AG09309 (cell line): Measurements from ENCODE around the gene PTN.
"Not testable (repeated sequence)": the region's sequence is repeated elsewhere in the genome, so short reads cannot be mapped to it uniquely, and the experiment has no call there.

Source experiments
- DNase-seq: peaks from one replicate; pipeline ENCODE4 v3.0.0-alpha.2; 2010; ENCODE audit warnings: low read depth
- H3K4me3 ChIP-seq: 2 replicates; pipeline ENCODE4 v1.5.1; 2011; ENCODE audit warnings: mild to moderate bottlenecking, low read depth, low read length, moderate library complexity; ENCODE audit not compliant: control insufficient read depth
- CTCF ChIP-seq: IDR thresholded peaks from 2 replicates; pipeline ENCODE4 v1.5.1; 2011; ENCODE audit warnings: mild to moderate bottlenecking, low read depth, low read length, inconsistent platforms; ENCODE audit not compliant: insufficient read depth, control insufficient read depth; ENCODE audit errors: missing control alignments

PTN gene

GRCh38 chr7:137254766-137255165 lies 88.8 kb downstream of the PTN start:
- no peak for DNase-seq
- no peak for TF ChIP-seq CTCF

GRCh38 chr7:137245890-137246289 lies 97.6 kb downstream of the PTN start:
- TF ChIP-seq CTCF = no peak
- no peak overlapping the region for H3K4me3 ChIP-seq
- no peak for DNase-seq

More at GRCh38 chr7:137254766-137255165, 88.8 kb downstream of the PTN start:
- H3K4me3 ChIP-seq = no peak overlapping the region

GRCh38 chr7:137245186-137245585 lies 98.3 kb downstream of the PTN start:
- H3K4me3 ChIP-seq = no peak overlapping the region
- no peak for TF ChIP-seq CTCF
- no peak for DNase-seq

GRCh38 chr7:137243741-137244140 lies 99.8 kb downstream of the PTN start:
- no peak overlapping the region for H3K4me3 ChIP-seq
- TF ChIP-seq CTCF = no peak
- no peak for DNase-seq

- DNase-seq = no peak
- no peak overlapping the region for H3K4me3 ChIP-seq
- TF ChIP-seq CTCF = no peak
These were observed 100.9 kb downstream of the PTN start for GRCh38 chr7:137242616-137243015.

- DNase-seq = no peak
- TF ChIP-seq CTCF = no peak
- no peak overlapping the region for H3K4me3 ChIP-seq
These were observed 101.7 kb downstream of the PTN start for GRCh38 chr7:137241655-137242360.

GRCh38 chr7:137239186-137239585 lies 104.3 kb downstream of the PTN start:
- H3K4me3 ChIP-seq, DNase-seq: not testable (repeated sequence)
